CD14-positive monocyte (primary cell): ENCODE data around the gene UNC5C. TPM values are rescaled to one million over a fixed set of nuclear protein-coding genes. Genes with fewer than 3 reads are reported as not detected.
A peak's percentile ranks its signal among the peaks of the same experiment; 100 is the strongest.

Source experiments
- DNase-seq, 3 donors: peaks; one replicate each; pipeline ENCODE4 v3.0.0-alpha.2; 2011 to 2022
- H2AFZ ChIP-seq: 2 replicates; pipeline ENCODE4 v1.6.0; 2012; ENCODE audit warnings: mild to moderate bottlenecking, low read depth, low read length, inconsistent platforms; ENCODE audit not compliant: insufficient read depth, poor library complexity, severe bottlenecking
- H3K27ac ChIP-seq, 2 donors: 1 replicate in 1 of 2; 2 replicates in 1 of 2; pipeline ENCODE4 v1.5.1; 2012 to 2013; ENCODE audit warnings: low read length in 2 of 2, control low read depth in 1 of 2, inconsistent platforms in 1 of 2, low read depth in 1 of 2, mild to moderate bottlenecking in 1 of 2
- H3K27me3 ChIP-seq, 2 donors: one replicate each; pipeline versions ENCODE4 v1.6.0 to v1.6.1; 2011 to 2013; ENCODE audit warnings: low read length in 2 of 2; ENCODE audit not compliant: control insufficient read depth in 2 of 2, insufficient read depth in 2 of 2
- H3K36me3 ChIP-seq, 2 donors: replicated peaks in 1 of 2; 1 replicate in 1 of 2; 2 replicates in 1 of 2; pipeline versions ENCODE4 v1.5.1 to v1.6.1; 2012 to 2013; ENCODE audit warnings: low read length in 2 of 2, control low read depth in 1 of 2, inconsistent platforms in 1 of 2, mild to moderate bottlenecking in 1 of 2; ENCODE audit not compliant: insufficient read depth in 2 of 2, control insufficient read depth in 1 of 2
- H3K4me1 ChIP-seq, 2 donors: 1 replicate in 1 of 2; 2 replicates in 1 of 2; pipeline versions ENCODE4 v1.5.1 to v1.6.1; 2012 to 2013; ENCODE audit warnings: low read length in 2 of 2, control low read depth in 1 of 2, inconsistent platforms in 1 of 2, mild to moderate bottlenecking in 1 of 2, moderate library complexity in 1 of 2; ENCODE audit not compliant: insufficient read depth in 2 of 2, control insufficient read depth in 1 of 2
- H3K4me2 ChIP-seq: replicated peaks from 2 replicates; pipeline ENCODE3; 2012; ENCODE audit warnings: low read length, moderate library complexity, mild to moderate bottlenecking; ENCODE audit not compliant: poor library complexity, severe bottlenecking; ENCODE audit errors: extremely low read depth
- H3K4me3 ChIP-seq, 3 experiments: fragments of 200-600 bp in 1 of 3; sonication (generic) in 1 of 3; replicated peaks in 1 of 3; 1 replicate in 2 of 3; 2 replicates in 1 of 3; pipeline ENCODE4 v1.5.1; 2011 to 2013; ENCODE audit warnings: low read length in 3 of 3, mild to moderate bottlenecking in 3 of 3, control low read depth in 2 of 3, low read depth in 2 of 3, inconsistent platforms in 1 of 3, moderate library complexity in 1 of 3
- H3K79me2 ChIP-seq: 2 replicates; pipeline ENCODE4 v1.6.0; 2012; ENCODE audit warnings: mild to moderate bottlenecking, control low read depth, inconsistent platforms, low read length, moderate library complexity; ENCODE audit not compliant: insufficient read depth
- H3K9ac ChIP-seq: 2 replicates; pipeline ENCODE4 v1.6.0; 2017; ENCODE audit warnings: low read length, mild to moderate bottlenecking; ENCODE audit not compliant: insufficient read depth, poor library complexity, severe bottlenecking
- H3K9me3 ChIP-seq, 2 donors: replicated peaks in 1 of 2; 1 replicate in 1 of 2; 2 replicates in 1 of 2; pipeline versions ENCODE4 v1.5.1 to v1.6.1; 2012 to 2013; ENCODE audit warnings: low read length in 2 of 2, control low read depth in 1 of 2; ENCODE audit not compliant: control insufficient read depth in 1 of 2, insufficient read depth in 1 of 2
- H4K20me1 ChIP-seq: 2 replicates; pipeline ENCODE4 v1.6.0; 2012; ENCODE audit warnings: mild to moderate bottlenecking, low read length, control low read depth, moderate library complexity; ENCODE audit not compliant: insufficient read depth
- H3K27ac Mint-ChIP-seq, 7 donors: one replicate each; pipeline ENCODE4 v1.8.0; 2020; ENCODE audit warnings: mild to moderate bottlenecking in 7 of 7, mixed read lengths in 7 of 7, moderate library complexity in 6 of 7, inconsistent platforms in 2 of 7
- H3K27me3 Mint-ChIP-seq, 3 donors: one replicate each; pipeline ENCODE4 v1.8.0; 2021 to 2022; ENCODE audit warnings: low read depth in 3 of 3, mild to moderate bottlenecking in 3 of 3, mixed read lengths in 3 of 3, moderate library complexity in 3 of 3, inconsistent platforms in 1 of 3
- H3K36me3 Mint-ChIP-seq, 2 donors: one replicate each; pipeline ENCODE4 v1.8.0; 2020; ENCODE audit warnings: mixed read lengths in 2 of 2, inconsistent platforms in 1 of 2, mild to moderate bottlenecking in 1 of 2
- H3K4me1 Mint-ChIP-seq: one replicate; pipeline ENCODE4 v1.8.0; 2020; ENCODE audit warnings: mild to moderate bottlenecking, mixed read lengths
- H3K4me3 Mint-ChIP-seq, 2 donors: one replicate each; pipeline ENCODE4 v1.8.0; 2020; ENCODE audit warnings: mild to moderate bottlenecking in 2 of 2, mixed read lengths in 2 of 2, moderate library complexity in 1 of 2
- H3K9me3 Mint-ChIP-seq, 7 donors: one replicate each; pipeline ENCODE4 v1.8.0; 2020 to 2022; ENCODE audit warnings: mixed read lengths in 7 of 7, mild to moderate bottlenecking in 6 of 7, moderate library complexity in 6 of 7, inconsistent platforms in 2 of 7
- WGBS: methylation state at CpG from one replicate; pipeline ENCODE4 v1.1.5; 2013; ENCODE audit warnings: missing lambda C conversion rate; ENCODE audit not compliant: insufficient coverage; 5-methylcytosine and 5-hydroxymethylcytosine counted together
- intact Hi-C, 2 donors: fragments of 100-400 bp; cut with micrococcal nuclease; formaldehyde crosslinking; loops; one replicate each; pipeline versions ENCODE4 v1.15.0 to v1.15.1; 2023
- polyA plus RNA-seq, 3 donors: library from polyadenylated mRNA; depleted of rRNA in 1 of 3; unstranded in 2 of 3; stranded (reverse) in 1 of 3; fragments of 300-500 nt in 2 of 3; fragments of >200 nt in 1 of 3; fragmentation: Illumina TruSeq in 2 of 3; gene quantifications; 1 replicate in 2 of 3; 2 replicates in 1 of 3; pipeline ENCODE4 v1.2.3, GENCODE V29; 2012 to 2021
- TF ChIP-seq, protein P1 (sequence below): fragments of 200-600 bp; IDR thresholded peaks from one replicate; pipeline ENCODE4 v1.8.0; 2022; ENCODE audit warnings: antibody characterized with exemption, mild to moderate bottlenecking

The UNC5C gene
- polyA plus RNA-seq, 3 donors: 0.03 TPM; not detected in 2

DNA sequence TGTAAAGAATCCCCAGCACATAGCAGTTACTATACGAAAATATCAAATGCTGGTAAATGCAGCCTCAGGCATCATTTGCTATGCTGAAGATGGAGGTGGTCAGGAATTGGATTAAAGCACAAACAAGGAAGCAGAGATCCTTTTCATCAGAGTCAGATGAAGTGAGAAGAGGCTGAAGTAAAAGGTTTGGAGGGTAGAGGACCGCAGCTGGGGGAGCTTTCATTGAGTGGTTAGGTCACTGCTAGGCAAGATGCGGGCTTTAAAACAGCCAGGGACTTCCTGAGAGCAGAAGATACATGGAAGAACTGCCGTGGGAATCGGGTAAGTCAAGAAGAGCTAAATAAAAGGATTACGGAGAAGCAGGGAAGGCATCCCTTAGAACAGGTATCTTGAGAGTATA, 351.4 kb downstream of the UNC5C start:
- Histone ChIP-seq H3K9ac (no peak overlapping the region), H3K27ac (no peak overlapping the region), H3K79me2 (no peaks in the 10 kb centered on the region), H3K4me3 (no peak overlapping the region), H3K4me2 (no peak overlapping the region), H3K36me3 (no peaks in the 10 kb centered on the region), H2AFZ (no peak overlapping the region), H3K27me3 (no peaks in the 10 kb centered on the region), H4K20me1 (no peaks in the 10 kb centered on the region), H3K9me3 (no peaks in the 10 kb centered on the region), H3K4me1 (peaks cover 7 to 11% of the 10 kb centered on the region in 2 donors)
- H3K27ac Mint-ChIP-seq: peak overlapping the region in 1 of 7 donors; percentile 9
- peaks cover 0 to 7% (median 3%) of the 10 kb centered on the region in 3 donors for H3K27me3 Mint-ChIP-seq
- intact Hi-C loops: no loop called here
- TF ChIP-seq, protein P1, sequence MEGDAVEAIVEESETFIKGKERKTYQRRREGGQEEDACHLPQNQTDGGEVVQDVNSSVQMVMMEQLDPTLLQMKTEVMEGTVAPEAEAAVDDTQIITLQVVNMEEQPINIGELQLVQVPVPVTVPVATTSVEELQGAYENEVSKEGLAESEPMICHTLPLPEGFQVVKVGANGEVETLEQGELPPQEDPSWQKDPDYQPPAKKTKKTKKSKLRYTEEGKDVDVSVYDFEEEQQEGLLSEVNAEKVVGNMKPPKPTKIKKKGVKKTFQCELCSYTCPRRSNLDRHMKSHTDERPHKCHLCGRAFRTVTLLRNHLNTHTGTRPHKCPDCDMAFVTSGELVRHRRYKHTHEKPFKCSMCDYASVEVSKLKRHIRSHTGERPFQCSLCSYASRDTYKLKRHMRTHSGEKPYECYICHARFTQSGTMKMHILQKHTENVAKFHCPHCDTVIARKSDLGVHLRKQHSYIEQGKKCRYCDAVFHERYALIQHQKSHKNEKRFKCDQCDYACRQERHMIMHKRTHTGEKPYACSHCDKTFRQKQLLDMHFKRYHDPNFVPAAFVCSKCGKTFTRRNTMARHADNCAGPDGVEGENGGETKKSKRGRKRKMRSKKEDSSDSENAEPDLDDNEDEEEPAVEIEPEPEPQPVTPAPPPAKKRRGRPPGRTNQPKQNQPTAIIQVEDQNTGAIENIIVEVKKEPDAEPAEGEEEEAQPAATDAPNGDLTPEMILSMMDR: no peak
- H3K9me3 Mint-ChIP-seq: peaks cover 0 to 6% (median 0%) of the 10 kb centered on the region in 7 donors
- no peaks in the 10 kb centered on the region for H3K36me3 Mint-ChIP-seq
- peaks cover 11% of the 10 kb centered on the region for H3K4me1 Mint-ChIP-seq
- WGBS: 72% methylated on average over 5 of the region's 6 CpGs
- no peak for DNase-seq
- no peak overlapping the region for H3K4me3 Mint-ChIP-seq

DNA sequence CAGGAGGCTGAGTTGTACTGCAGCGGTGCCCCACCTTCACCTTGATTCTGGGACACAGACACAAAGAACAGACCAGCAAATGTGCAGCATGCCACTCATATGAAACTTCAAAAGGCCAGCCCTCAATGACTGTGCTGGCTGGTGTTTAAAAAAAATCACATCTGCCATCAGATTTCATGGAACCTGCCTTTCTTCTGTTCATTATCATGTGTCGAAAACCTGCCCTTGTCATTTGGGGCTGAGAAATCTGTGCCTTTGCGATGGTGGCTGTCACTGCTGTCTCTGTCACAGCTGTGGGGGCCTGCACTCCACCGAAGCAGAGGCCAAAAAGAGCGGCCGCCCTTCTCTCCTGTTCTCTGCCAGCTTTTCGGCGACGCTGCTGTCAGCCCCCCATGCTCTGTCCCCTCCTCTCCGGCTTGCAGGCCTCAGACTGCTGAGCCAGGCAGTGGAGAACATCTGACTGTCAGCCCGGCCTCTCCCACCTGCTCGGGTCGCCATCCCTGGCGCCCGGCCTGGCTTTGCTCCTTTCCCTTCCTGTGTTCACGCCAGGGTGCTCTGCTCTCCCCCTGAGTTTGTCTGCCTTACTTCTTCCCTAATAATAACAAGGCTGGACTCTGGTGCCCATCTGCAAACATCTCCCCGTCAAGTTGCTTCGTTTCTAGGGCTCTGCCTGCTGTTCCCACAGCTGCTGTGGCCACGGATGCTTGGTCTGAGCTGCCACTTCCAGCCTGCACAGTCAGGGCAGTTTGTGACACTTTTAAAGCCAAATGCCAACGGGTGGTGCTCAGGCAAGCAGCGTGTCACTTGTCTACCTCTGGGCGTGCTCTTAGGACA, 355.2 kb downstream of the UNC5C start:
- peaks cover 0 to 2% (median 2%) of the 10 kb centered on the region in 3 donors for H3K27me3 Mint-ChIP-seq
- Histone ChIP-seq H3K36me3 (no peaks in the 10 kb centered on the region), H4K20me1 (no peaks in the 10 kb centered on the region), H3K27ac (no peak overlapping the region), H3K4me1 (peaks cover 0 to 3% of the 10 kb centered on the region in 2 donors), H3K9ac (no peak overlapping the region), H3K79me2 (no peaks in the 10 kb centered on the region), H3K27me3 (no peaks in the 10 kb centered on the region), H3K9me3 (no peaks in the 10 kb centered on the region), H3K4me3 (no peak overlapping the region), H3K4me2 (no peak overlapping the region), H2AFZ (no peak overlapping the region)
- no peak for DNase-seq
- H3K36me3 Mint-ChIP-seq: no peaks in the 10 kb centered on the region
- intact Hi-C loops: no loop called here
- peak overlapping the region in 1 of 7 donors; percentile 52 for H3K27ac Mint-ChIP-seq
- 92% methylated on average over 20 of the region's 22 CpGs for WGBS
- TF ChIP-seq, protein P1: no peak
- H3K9me3 Mint-ChIP-seq: peaks cover 0 to 3% (median 0%) of the 10 kb centered on the region in 7 donors
- H3K4me3 Mint-ChIP-seq: no peak overlapping the region
- peaks cover 3% of the 10 kb centered on the region for H3K4me1 Mint-ChIP-seq
